GM21723 (cell line): ENCODE measurements around the gene DMPK.
A peak's percentile ranks its signal among the peaks of the same experiment; 100 is the strongest.

Source experiments
- ATAC-seq: cut with Tn5 transposase; IDR thresholded peaks from one replicate; pipeline ENCODE4 v1.9.1; 2021; ENCODE audit warnings: mild to moderate bottlenecking, moderate library complexity; ENCODE audit not compliant: unreplicated experiment

Gene DMPK

GRCh38 chr19:45770192-45771101 is 11.8 kb downstream of the DMPK start:
- ATAC-seq, result peak; percentile 51

- ATAC-seq, result no peak
Measured at GRCh38 chr19:45769821-45770191, 12.5 kb downstream of the DMPK start.

GRCh38 chr19:45768984-45769782 is 13.1 kb downstream of the DMPK start, which contains the start of gene SIX5:
SIX5 (minus strand) TSS chr19:45769252; CDS start chr19:45768844, 408 bp downstream.
- peak; percentile 48 for ATAC-seq

- ATAC-seq, result no peak
Measured at GRCh38 chr19:45768655-45768983, 13.7 kb downstream of the DMPK start.

GRCh38 chr19:45767881-45768654 is 14.2 kb downstream of the DMPK start:
- ATAC-seq, result no peak

GRCh38 chr19:45767410-45767880 is 14.8 kb downstream of the DMPK start:
- ATAC-seq, result no peak

- no peak for ATAC-seq
Measured at GRCh38 chr19:45766869-45767346, 15.4 kb downstream of the DMPK start.

- no peak for ATAC-seq
Measured at GRCh38 chr19:45766296-45766868, 15.9 kb downstream of the DMPK start.

- no peak for ATAC-seq
Measured at GRCh38 chr19:45765702-45766295, 16.5 kb downstream of the DMPK start.

GRCh38 chr19:45764945-45765701 is 17.2 kb downstream of the DMPK start:
- ATAC-seq, result no peak

GRCh38 chr19:45764475-45764874 is 17.8 kb downstream of the DMPK start:
- ATAC-seq, result no peak

- no peak for ATAC-seq
Measured at GRCh38 chr19:45763691-45764294, 18.5 kb downstream of the DMPK start.

GRCh38 chr19:45762870-45763631 is 19.2 kb downstream of the DMPK start:
- ATAC-seq, result no peak

- no peak for ATAC-seq
Measured at GRCh38 chr19:45761714-45762113, 20.6 kb downstream of the DMPK start.

GRCh38 chr19:45758921-45759320 is 23.4 kb downstream of the DMPK start:
- no peak for ATAC-seq

GRCh38 chr19:45757695-45758094 is 24.6 kb downstream of the DMPK start:
- no peak for ATAC-seq

- no peak for ATAC-seq
Measured at GRCh38 chr19:45754323-45754722, 28.0 kb downstream of the DMPK start.

- ATAC-seq, result no peak
Measured at GRCh38 chr19:45753548-45753947, 28.7 kb downstream of the DMPK start.
